Stomach (tissue), 4 donors: ENCODE measurements around the gene RGS6.

ENCODE experiments used
- CTCF ChIP-seq, 7 experiments: fragments of 450-650 bp in 4 of 7; fragments of 200-600 bp in 3 of 7; sonication (generic) in 3 of 7; IDR thresholded peaks; one replicate each; pipeline ENCODE4 v1.5.1; 2016 to 2019; ENCODE audit warnings: antibody characterized with exemption in 7 of 7, control low read depth in 2 of 7, mild to moderate bottlenecking in 1 of 7
- POLR2A ChIP-seq, 4 donors: fragments of 450-650 bp; IDR thresholded peaks; one replicate each; pipeline ENCODE4 v1.6.1; 2016; ENCODE audit warnings: antibody characterized with exemption in 4 of 4, control low read depth in 2 of 4, mild to moderate bottlenecking in 1 of 4, moderate library complexity in 1 of 4

- TF ChIP-seq CTCF (IDR thresholded peaks at IDR 0.05) (no peak), POLR2A (IDR thresholded peaks at IDR 0.05) (no peak)
Measured at GRCh38 chr14:72154645-72155378, 222.6 kb downstream of the RGS6 start.
